ENCODE measurements around the gene CALCB.

The CALCB gene

GRCh38 chr11:15091175-15091574 is 17.8 kb downstream of the CALCB start:
- Histone ChIP-seq H3K4me3 (ENCODE audit: low read depth, low read length) (no peak overlapping the region), H3K27ac (ENCODE audit: extremely low read depth, low read depth, low read length) (no peak overlapping the region), H3K36me3 (ENCODE audit: control insufficient read depth in 2 of 2, insufficient read depth in 1 of 2, low read length in 2 of 2) (no peaks in the 10 kb centered on the region), H3K4me1 (ENCODE audit: control insufficient read depth, insufficient read depth, low read length) (no peaks in the 10 kb centered on the region), H3K9me3 (ENCODE audit: control insufficient read depth, insufficient read depth, low read depth, low read length) (no peaks in the 10 kb centered on the region)
- TF ChIP-seq ZNF423 (tag by site-specific recombination; IDR thresholded peaks at IDR 0.05), result no peak
- no peak for TF ChIP-seq ZNF585B (tag by site-specific recombination; IDR thresholded peaks at IDR 0.05)
- TF ChIP-seq WT1 (tag by site-specific recombination; IDR thresholded peaks at IDR 0.05), result no peak
- TF ChIP-seq ZNF514 (tag by site-specific recombination; IDR thresholded peaks at IDR 0.05), result no peak
- CTCF ChIA-PET, result interaction anchor here (0.7 to 3.7 kb wide), 6 partner anchors 10 to 183 kb away, joined by 3 to 26 read pairs (median 5); no protein-coding TSS in a partner anchor
- POLR2A ChIA-PET, result no interaction called here

GRCh38 chr11:15091625-15092024 is 18.2 kb downstream of the CALCB start:
- Histone ChIP-seq H3K36me3 (ENCODE audit: control insufficient read depth in 2 of 2, insufficient read depth in 1 of 2, low read length in 2 of 2) (no peaks in the 10 kb centered on the region), H3K4me3 (ENCODE audit: low read depth, low read length) (no peak overlapping the region), H3K4me1 (ENCODE audit: control insufficient read depth, insufficient read depth, low read length) (no peaks in the 10 kb centered on the region), H3K9me3 (ENCODE audit: control insufficient read depth, insufficient read depth, low read depth, low read length) (no peaks in the 10 kb centered on the region), H3K27ac (ENCODE audit: extremely low read depth, low read depth, low read length) (no peak overlapping the region)
- TF ChIP-seq ZNF704 (tag by site-specific recombination; IDR thresholded peaks at IDR 0.05) (no peak), ZNF26 (tag by site-specific recombination; IDR thresholded peaks at IDR 0.05) (no peak), ZIC2 (tag by site-specific recombination; IDR thresholded peaks at IDR 0.05) (no peak), ZSCAN18 (tag by site-specific recombination; IDR thresholded peaks at IDR 0.05) (no peak), ZBTB48 (tag by site-specific recombination; IDR thresholded peaks at IDR 0.05) (no peak), ZNF664 (tag by site-specific recombination; IDR thresholded peaks at IDR 0.05) (no peak), IKZF3 (tag by site-specific recombination; IDR thresholded peaks at IDR 0.05) (no peak), ZNF677 (tag by site-specific recombination; IDR thresholded peaks at IDR 0.05) (no peak), ZNF660 (tag by site-specific recombination; IDR thresholded peaks at IDR 0.05) (no peak), ZNF138 (tag by site-specific recombination; IDR thresholded peaks at IDR 0.05; ENCODE audit: borderline replicate concordance) (no peak), ZNF2 (tag by site-specific recombination; IDR thresholded peaks at IDR 0.05) (no peak), ZNF585B (tag by site-specific recombination; IDR thresholded peaks at IDR 0.05) (no peak), ZNF184 (tag by site-specific recombination; IDR thresholded peaks at IDR 0.05) (no peak), ZNF701 (tag by site-specific recombination; IDR thresholded peaks at IDR 0.05) (no peak), ZBTB10 (tag by site-specific recombination; IDR thresholded peaks at IDR 0.05) (no peak)
- POLR2A ChIA-PET, result no interaction called here
- CTCF ChIA-PET, result interaction anchor here (0.6 to 3.7 kb wide), 6 partner anchors 9 to 911 kb away, joined by 3 to 26 read pairs (median 4); no protein-coding TSS in a partner anchor

Measured in HEK293 (cell line).